ENCODE results near the gene PCDHB2.
"Not testable (repeated sequence)": the region's sequence is repeated elsewhere in the genome, so short reads cannot be mapped to it uniquely, and the experiment has no call there.

The PCDHB2 gene

GRCh38 chr5:141137346-141137745 is 42.9 kb downstream of the PCDHB2 start:
- not testable (repeated sequence) for DNase-seq
